Dendritic cell treated with granulocyte-macrophage colony-stimulating factor and Interleukin-4, amounts not matched to agents 40 ng/mL and 50 ng/mL, for 4 days (primary cell): ENCODE measurements around the gene MYH14.

Experiments
- H3K27ac Mint-ChIP-seq: one replicate; pipeline ENCODE4 v1.8.0; 2022; ENCODE audit warnings: mild to moderate bottlenecking, mixed read lengths
- H3K27me3 Mint-ChIP-seq: one replicate; pipeline ENCODE4 v1.8.0; 2022; ENCODE audit warnings: mild to moderate bottlenecking, mixed read lengths
- H3K36me3 Mint-ChIP-seq: one replicate; pipeline ENCODE4 v1.8.0; 2022; ENCODE audit warnings: low read depth, mixed read lengths
- H3K4me1 Mint-ChIP-seq: one replicate; pipeline ENCODE4 v1.8.0; 2022; ENCODE audit warnings: low read depth, mixed read lengths
- H3K4me3 Mint-ChIP-seq: one replicate; pipeline ENCODE4 v1.8.0; 2022; ENCODE audit warnings: mild to moderate bottlenecking, moderate library complexity, mixed read lengths
- H3K9me3 Mint-ChIP-seq: one replicate; pipeline ENCODE4 v1.8.0; 2022; ENCODE audit warnings: mixed read lengths
- intact Hi-C: fragments of 100-400 bp; cut with micrococcal nuclease; formaldehyde crosslinking; loops from one replicate; pipeline ENCODE4 v1.15.0; 2022

The MYH14 gene

GRCh38 chr19:50178859-50179537 is 24.4 kb upstream of the MYH14 start:
- H3K27me3 Mint-ChIP-seq = peaks cover 2% of the 10 kb centered on the region
- H3K27ac Mint-ChIP-seq = no peak overlapping the region
- no peak overlapping the region for H3K4me3 Mint-ChIP-seq
- H3K9me3 Mint-ChIP-seq = no peaks in the 10 kb centered on the region
- intact Hi-C loops = no loop called here
- no peaks in the 10 kb centered on the region for H3K36me3 Mint-ChIP-seq
- H3K4me1 Mint-ChIP-seq = no peaks in the 10 kb centered on the region

GRCh38 chr19:50181121-50181520 is 22.3 kb upstream of the MYH14 start:
- intact Hi-C loops = no loop called here

DNA sequence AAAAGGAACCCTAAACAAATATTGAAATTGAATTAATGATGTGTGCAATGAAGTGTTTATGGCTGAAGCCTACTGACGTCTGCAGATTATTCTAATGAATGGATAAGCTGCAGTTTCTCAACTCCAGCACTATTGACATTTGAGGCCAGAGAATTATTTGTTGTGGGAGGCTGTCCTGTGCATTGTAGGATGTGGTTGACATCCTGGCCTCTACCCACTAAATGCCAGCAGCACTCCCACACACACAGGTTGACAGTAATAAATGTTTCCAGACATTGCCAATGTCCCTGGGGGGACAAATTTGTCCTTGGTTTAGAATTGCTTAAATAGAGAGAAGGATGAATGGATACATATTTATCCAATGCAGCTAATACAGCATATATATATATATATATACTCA is 19.2 kb upstream of the MYH14 start:
- no peak overlapping the region for H3K4me3 Mint-ChIP-seq
- intact Hi-C loops = no loop called here
- no peak overlapping the region for H3K27ac Mint-ChIP-seq
- peaks cover 3% of the 10 kb centered on the region for H3K27me3 Mint-ChIP-seq
- H3K36me3 Mint-ChIP-seq = no peaks in the 10 kb centered on the region
- H3K4me1 Mint-ChIP-seq = no peaks in the 10 kb centered on the region
- H3K9me3 Mint-ChIP-seq = no peaks in the 10 kb centered on the region

More at GRCh38 chr19:50181121-50181520, 22.3 kb upstream of the MYH14 start:
- H3K4me3 Mint-ChIP-seq = no peak overlapping the region
- H3K36me3 Mint-ChIP-seq = no peaks in the 10 kb centered on the region
- no peak overlapping the region for H3K27ac Mint-ChIP-seq
- no peaks in the 10 kb centered on the region for H3K9me3 Mint-ChIP-seq
- H3K27me3 Mint-ChIP-seq = no peaks in the 10 kb centered on the region
- H3K4me1 Mint-ChIP-seq = no peaks in the 10 kb centered on the region

DNA sequence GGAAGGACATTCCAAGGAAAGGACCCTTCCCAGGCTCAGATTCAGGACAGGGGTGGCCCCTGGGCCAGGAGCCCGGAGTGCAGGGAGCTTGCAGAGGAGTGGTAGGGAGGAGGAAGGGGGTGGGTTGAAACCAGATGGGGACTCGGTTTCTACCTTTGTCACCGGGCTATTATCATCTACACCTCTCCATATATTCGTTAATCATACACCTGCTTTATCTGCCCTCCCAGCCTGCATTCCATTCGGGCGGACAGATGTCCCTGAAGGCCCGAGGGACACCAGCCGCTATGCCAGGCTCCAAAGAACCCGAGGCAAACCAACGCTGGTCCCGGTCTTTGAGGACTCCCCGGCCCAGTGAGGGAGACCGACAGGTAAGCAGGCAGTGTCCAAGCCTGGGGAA is 15.5 kb upstream of the MYH14 start:
- Mint-ChIP-seq H3K4me3 (no peak overlapping the region), H3K4me1 (peaks cover 5% of the 10 kb centered on the region), H3K36me3 (no peaks in the 10 kb centered on the region), H3K27ac (no peak overlapping the region), H3K27me3 (peaks cover 12% of the 10 kb centered on the region), H3K9me3 (no peaks in the 10 kb centered on the region)
- intact Hi-C loops = no loop called here

GRCh38 chr19:50189331-50189730 is 14.1 kb upstream of the MYH14 start:
- Mint-ChIP-seq H3K27me3 (peaks cover 15% of the 10 kb centered on the region), H3K4me3 (no peak overlapping the region), H3K27ac (no peak overlapping the region), H3K9me3 (no peaks in the 10 kb centered on the region), H3K4me1 (peaks cover 5% of the 10 kb centered on the region), H3K36me3 (no peaks in the 10 kb centered on the region)
- intact Hi-C loops = no loop called here

- intact Hi-C loops = no loop called here
- H3K4me1 Mint-ChIP-seq = peaks cover 5% of the 10 kb centered on the region
- no peaks in the 10 kb centered on the region for H3K36me3 Mint-ChIP-seq
- no peak overlapping the region for H3K4me3 Mint-ChIP-seq
- no peaks in the 10 kb centered on the region for H3K9me3 Mint-ChIP-seq
- peaks cover 15% of the 10 kb centered on the region for H3K27me3 Mint-ChIP-seq
- H3K27ac Mint-ChIP-seq = no peak overlapping the region
Measured at GRCh38 chr19:50190439-50190891, 13.0 kb upstream of the MYH14 start.

DNA sequence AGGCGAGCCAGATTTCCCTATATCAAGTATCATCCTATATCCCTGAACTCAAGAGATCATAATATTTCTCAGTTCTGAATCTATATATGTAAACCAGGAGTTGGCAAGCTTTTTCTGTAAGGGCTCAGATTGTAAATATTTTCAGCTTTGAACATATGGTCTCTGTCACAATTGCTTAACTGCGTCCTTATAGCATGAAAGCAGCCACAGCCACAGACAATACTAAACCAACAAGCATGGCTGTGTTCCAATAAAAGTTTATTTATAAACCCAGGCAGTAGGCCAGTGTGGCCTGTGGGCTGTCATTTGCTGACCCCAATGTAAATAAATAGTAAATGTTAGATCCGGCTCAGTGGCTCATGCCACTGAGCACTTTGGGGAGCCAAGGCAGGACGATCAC is 12.2 kb upstream of the MYH14 start:
- intact Hi-C loops = no loop called here
- no peak overlapping the region for H3K27ac Mint-ChIP-seq
- peaks cover 5% of the 10 kb centered on the region for H3K4me1 Mint-ChIP-seq
- H3K4me3 Mint-ChIP-seq = no peak overlapping the region
- no peaks in the 10 kb centered on the region for H3K36me3 Mint-ChIP-seq
- peaks cover 15% of the 10 kb centered on the region for H3K27me3 Mint-ChIP-seq
- H3K9me3 Mint-ChIP-seq = no peaks in the 10 kb centered on the region

DNA sequence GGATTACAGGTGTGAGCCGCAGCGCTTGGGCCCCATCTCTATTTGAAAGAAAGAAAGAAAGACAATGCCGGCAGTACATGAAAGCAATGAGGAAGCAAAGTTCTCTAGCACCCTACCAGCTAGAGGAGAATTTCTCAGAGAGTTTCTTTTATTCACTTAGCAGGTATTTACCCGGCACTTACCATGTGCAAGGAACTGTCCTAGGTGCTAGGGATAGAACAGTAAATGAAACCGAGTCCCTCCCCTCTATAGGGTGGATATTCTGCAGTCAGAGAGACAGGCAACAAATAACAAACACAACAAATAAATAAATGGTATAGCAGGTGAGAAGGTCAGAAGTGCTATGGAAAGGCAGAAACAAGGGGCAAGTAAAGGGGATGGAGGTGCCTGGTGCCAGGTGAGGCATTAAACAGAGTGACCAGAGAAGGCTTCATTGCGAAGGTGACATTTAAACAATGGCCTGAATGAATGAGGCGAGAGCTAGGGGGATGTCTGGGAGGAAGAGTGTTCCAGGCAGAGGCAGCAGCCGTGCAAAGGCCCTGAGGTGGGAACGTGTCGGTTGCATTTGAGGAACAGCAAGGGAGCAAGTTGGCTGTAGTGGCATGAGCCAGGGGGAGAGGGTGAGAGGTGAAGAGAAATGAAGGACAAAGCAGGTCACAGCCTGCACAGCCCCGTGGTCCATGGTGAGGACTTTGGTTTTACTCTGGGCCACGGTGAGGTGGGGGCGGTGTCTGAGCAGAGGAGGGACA is 10.8 kb upstream of the MYH14 start:
- peaks cover 5% of the 10 kb centered on the region for H3K4me1 Mint-ChIP-seq
- peaks cover 18% of the 10 kb centered on the region for H3K27me3 Mint-ChIP-seq
- no peak overlapping the region for H3K4me3 Mint-ChIP-seq
- no peaks in the 10 kb centered on the region for H3K9me3 Mint-ChIP-seq
- H3K36me3 Mint-ChIP-seq = no peaks in the 10 kb centered on the region
- intact Hi-C loops = no loop called here
- no peak overlapping the region for H3K27ac Mint-ChIP-seq

GRCh38 chr19:50195224-50195623 is 8.2 kb upstream of the MYH14 start:
- no peak overlapping the region for H3K4me3 Mint-ChIP-seq
- no peaks in the 10 kb centered on the region for H3K36me3 Mint-ChIP-seq
- peaks cover 5% of the 10 kb centered on the region for H3K4me1 Mint-ChIP-seq
- no peak overlapping the region for H3K27ac Mint-ChIP-seq
- intact Hi-C loops = no loop called here
- no peaks in the 10 kb centered on the region for H3K9me3 Mint-ChIP-seq
- peaks cover 20% of the 10 kb centered on the region for H3K27me3 Mint-ChIP-seq

DNA sequence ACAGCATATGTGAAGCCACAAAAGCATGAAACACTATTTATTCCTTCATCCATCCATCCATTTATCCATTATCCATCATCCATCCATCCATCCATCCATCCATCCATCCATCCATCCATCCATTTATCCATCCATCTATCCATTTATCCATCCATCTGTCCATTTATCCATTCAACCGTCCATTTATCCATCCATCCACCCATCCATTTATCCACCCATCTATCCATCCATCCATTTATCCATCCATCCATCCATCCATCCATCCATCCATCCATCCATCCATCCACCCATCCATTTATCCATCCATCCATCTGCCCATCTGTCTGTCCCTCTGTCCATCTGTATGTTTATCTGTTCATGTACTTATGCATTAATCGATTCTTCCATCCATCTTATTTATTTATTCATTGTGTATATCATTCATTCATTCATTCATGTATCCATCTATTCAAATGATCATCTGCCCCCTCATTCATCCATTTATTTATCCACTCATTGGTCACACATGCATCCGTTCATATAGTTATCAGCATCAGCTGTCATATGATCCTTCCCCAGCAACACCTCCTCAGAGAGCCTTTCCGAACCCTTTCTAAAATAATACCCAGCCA is 7.0 kb upstream of the MYH14 start:
- Mint-ChIP-seq H3K4me3 (no peak overlapping the region), H3K9me3 (no peaks in the 10 kb centered on the region), H3K27ac (no peak overlapping the region), H3K4me1 (no peaks in the 10 kb centered on the region), H3K27me3 (peaks cover 27% of the 10 kb centered on the region), H3K36me3 (no peaks in the 10 kb centered on the region)
- intact Hi-C loops = no loop called here

DNA sequence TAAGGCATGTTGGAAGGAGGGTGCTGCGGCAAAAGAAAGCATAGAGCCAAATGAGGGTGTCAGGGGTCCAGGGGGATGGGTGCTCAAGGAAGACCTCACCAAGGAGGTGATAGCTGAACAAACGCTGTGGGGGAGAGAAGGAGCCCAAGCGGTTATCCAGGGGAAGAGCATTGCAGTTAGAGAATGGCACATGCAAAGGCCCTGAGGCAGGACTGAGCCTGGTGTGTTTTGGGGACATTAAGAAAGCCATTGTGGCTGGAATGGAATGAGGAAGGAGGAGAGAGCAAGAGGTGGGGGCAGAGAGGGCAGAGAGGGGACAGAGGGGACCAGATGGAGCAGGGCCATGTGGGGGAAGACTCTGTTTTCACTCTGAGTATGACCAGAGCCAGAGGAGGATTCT is 6.1 kb upstream of the MYH14 start:
- Mint-ChIP-seq H3K9me3 (no peaks in the 10 kb centered on the region), H3K36me3 (no peaks in the 10 kb centered on the region), H3K27me3 (peaks cover 32% of the 10 kb centered on the region), H3K4me3 (no peak overlapping the region), H3K4me1 (no peaks in the 10 kb centered on the region), H3K27ac (no peak overlapping the region)
- intact Hi-C loops = no loop called here

DNA sequence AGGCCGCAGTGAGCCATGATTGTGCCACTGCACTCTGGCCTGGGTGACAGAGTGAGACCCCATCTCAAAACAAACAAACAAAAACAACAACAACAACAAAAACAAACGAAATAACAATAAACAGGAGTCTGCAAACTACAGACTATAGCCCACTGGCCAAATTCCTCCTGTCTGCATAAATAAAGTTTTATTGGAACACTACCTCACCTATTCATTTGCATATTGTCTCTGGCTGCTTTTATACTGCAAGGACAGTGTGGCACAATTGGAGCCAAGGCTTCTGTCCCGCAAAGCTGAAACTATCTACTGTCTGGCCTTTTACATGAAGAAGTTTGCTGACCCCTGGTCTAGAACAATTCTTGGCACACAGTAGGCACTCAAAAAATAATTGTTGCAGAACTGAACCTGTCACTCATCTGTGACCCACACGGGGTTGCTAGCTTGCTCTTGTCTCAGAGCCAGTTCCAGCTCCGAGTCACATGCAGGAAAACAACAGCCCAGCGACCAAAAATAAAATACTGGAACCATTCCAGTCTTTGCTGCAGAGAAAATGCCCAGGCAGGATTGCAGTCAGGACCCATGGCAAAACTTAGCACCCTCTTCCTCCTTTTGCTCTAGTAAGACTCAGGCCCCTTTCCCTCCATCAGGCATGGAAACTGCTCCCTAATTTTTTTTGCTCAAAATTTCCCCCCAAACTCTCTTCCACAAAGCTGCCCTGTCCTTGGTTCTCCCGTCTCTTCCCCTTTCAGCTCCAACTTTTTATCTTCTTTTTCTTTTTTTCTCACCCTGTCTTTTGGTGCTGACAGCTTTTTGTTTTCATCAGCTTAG is 4.8 kb upstream of the MYH14 start:
- Mint-ChIP-seq H3K27ac (no peak overlapping the region), H3K4me3 (no peak overlapping the region), H3K36me3 (no peaks in the 10 kb centered on the region), H3K9me3 (no peaks in the 10 kb centered on the region), H3K4me1 (no peaks in the 10 kb centered on the region), H3K27me3 (peaks cover 37% of the 10 kb centered on the region)
- intact Hi-C loops = no loop called here

DNA sequence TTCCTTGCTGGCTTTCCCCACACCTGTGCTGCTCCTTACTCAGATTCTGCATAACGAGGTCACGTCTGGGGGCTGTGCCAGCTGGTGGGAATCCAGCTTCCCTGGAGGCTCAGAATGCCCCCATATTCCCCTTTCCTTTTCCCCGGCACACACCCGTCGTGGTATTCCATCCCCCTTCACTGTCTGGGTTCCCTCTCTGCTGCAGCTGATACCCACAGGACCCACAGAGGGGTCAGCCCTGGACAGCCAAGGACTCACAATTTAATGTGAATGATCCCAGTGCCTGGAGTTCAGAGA is 4.2 kb upstream of the MYH14 start:
- H3K36me3 Mint-ChIP-seq = no peaks in the 10 kb centered on the region
- no peaks in the 10 kb centered on the region for H3K4me1 Mint-ChIP-seq
- H3K9me3 Mint-ChIP-seq = no peaks in the 10 kb centered on the region
- H3K27me3 Mint-ChIP-seq = peaks cover 41% of the 10 kb centered on the region
- no peak overlapping the region for H3K27ac Mint-ChIP-seq
- H3K4me3 Mint-ChIP-seq = no peak overlapping the region
- intact Hi-C loops = no loop called here

GRCh38 chr19:50202386-50202785 is 1.0 kb upstream of the MYH14 start:
- Mint-ChIP-seq H3K9me3 (no peaks in the 10 kb centered on the region), H3K27ac (no peak overlapping the region), H3K4me1 (no peaks in the 10 kb centered on the region), H3K27me3 (peaks cover 68% of the 10 kb centered on the region), H3K36me3 (no peaks in the 10 kb centered on the region), H3K4me3 (no peak overlapping the region)
- intact Hi-C loops = no loop called here
